Measurements from ENCODE around the gene SPDEF.

- TF ChIP-seq CTCF (conservative IDR thresholded peaks at IDR 0.05): no peak
- no peak for TF ChIP-seq EZH2 (IDR thresholded peaks at IDR 0.05; ENCODE audit: low read depth)
Observed at GRCh38 chr6:34547701-34548644, 8.2 kb downstream of the SPDEF start.
